ENCODE results near the gene RETN. TPM values are rescaled to one million over a fixed set of nuclear protein-coding genes. Genes with fewer than 3 reads are reported as not detected.

Gene RETN
- total RNA-seq, 1 donor from 2014 or later: 0.94 TPM

DNA sequence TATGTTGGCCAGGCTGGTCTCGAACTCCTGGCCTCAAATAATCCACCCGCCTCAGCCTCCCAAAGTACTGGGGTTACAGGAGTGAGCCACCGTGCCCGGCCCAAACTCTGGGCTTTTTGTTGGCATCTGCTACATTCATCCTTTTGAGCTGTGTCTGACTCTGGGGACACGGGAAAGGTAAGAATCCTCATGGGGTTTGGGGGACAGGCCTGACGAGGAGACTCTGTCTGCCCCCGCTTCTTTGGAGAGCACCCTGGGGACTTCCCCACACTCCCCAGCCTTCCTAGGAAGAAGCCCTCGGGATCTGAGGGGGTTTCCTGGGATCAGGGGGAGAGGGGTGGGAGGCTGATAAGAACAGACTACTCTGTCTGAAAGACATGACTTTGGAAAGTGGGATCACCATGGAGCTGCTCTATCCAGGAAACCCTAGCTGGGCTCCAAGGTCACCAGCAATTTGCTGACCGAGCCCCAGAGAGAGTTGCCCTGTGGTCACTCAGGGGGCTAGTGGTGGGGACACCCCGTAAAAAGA, 41.1 kb downstream of the RETN start:
- DNase-seq: no peak

DNA sequence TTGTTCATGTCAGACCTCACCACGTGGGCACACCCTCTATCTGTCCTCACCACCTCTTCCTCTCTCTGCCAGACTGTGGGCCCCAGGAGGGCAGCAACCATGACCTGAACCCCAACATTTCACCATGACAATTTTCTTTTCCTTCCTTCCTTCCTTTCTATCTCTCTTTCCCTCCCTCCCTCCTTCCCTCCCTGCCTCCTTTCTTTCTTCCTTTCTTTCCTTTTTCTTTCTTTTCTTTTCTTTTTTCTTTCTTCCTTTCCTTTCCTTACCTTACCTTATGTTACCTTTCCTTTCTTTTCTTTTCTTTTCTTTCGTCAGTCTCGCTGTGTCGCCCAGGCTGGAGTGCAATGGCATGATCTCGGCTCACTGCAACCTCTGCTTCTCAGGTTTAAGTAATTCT, 41.8 kb downstream of the RETN start:
- DNase-seq: no peak

DNA sequence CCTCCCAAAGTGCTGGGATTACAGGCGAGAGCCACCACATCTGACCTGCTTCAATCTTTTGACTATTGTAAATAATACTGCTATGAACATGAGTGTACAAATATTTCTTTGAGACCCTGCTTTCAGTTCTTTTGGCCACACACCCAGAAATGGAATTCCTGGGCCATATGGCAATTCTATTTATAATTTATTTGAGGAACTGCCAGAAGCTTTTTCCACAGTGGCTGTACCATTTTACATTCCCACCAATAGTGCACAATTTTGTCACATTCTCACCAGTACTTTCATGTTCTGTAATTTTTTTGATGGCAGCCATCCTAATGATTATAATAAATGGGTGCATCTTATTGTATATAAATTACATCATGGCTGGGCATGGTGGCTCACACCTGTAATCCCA, 46.8 kb downstream of the RETN start:
- DNase-seq: no peak

DNA sequence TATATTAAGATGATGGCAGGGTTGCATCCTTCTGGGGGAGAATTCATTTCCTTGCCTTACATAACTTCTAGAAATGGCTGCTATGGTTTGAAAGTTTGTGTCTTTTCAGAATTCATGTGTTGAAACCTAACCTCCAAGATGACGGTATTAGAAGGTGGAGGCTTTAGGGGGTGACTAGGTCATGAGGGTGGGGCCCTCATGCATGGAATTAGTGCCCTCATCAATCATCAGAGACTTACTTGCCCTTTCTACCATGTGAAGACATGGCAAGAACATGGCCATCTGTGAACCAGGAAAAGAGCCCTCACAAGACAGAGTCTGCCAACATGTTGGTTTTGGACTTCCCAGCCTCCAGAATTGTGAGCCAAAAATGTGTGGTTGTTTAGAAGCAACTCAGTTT, 47.9 kb downstream of the RETN start:
- DNase-seq: no peak

DNA sequence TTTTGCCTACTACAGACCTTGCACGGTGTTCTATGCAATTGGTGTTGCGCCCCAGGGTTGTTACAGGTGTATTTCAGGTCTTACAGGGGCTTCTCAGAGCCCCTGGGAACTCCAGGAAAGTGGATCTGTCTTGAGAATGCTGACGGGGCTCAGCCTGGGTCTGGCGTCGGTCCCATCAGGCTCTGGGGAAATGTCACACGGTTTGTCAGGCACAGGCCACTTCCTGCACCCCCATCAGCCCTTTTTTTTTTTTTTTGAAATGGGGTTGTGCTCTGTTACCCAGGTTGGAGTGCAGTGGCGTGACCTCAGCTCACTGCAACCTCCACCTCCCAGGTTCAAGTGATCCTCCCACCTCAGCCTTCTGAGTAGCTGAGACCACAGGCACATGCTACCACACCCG, 49.8 kb downstream of the RETN start:
- DNase-seq: no peak

Other genes starting within 250 kb of the RETN start
- gene PEX11G, start 180.0 kb upstream of the RETN start, total RNA-seq: 0.94 TPM
- gene ZNF358, start 152.9 kb upstream of the RETN start, total RNA-seq: 9.0 TPM
- gene MCOLN1, start 146.4 kb upstream of the RETN start, total RNA-seq: 9.8 TPM
- 49.0 TPM for gene PNPLA6, start 133.3 kb upstream of the RETN start, total RNA-seq
- gene CAMSAP3, start 73.2 kb upstream of the RETN start, total RNA-seq: 17.0 TPM
- 18.4 TPM for gene XAB2, start 39.5 kb upstream of the RETN start, total RNA-seq
- gene PET100, start 39.3 kb upstream of the RETN start, total RNA-seq: 14.7 TPM
- not detected for gene PCP2, start 35.3 kb upstream of the RETN start, total RNA-seq
- gene STXBP2, start 31.9 kb upstream of the RETN start, total RNA-seq: 3.0 TPM
- 0.78 TPM for gene MCEMP1, start 8.0 kb downstream of the RETN start, total RNA-seq
- gene TRAPPC5, start 11.8 kb downstream of the RETN start, total RNA-seq: 16.7 TPM
- not detected for gene FCER2, start 33.1 kb downstream of the RETN start, total RNA-seq
- gene CLEC4G, start 63.1 kb downstream of the RETN start, total RNA-seq: 0.31 TPM
- 0.47 TPM for gene CD209, start 78.5 kb downstream of the RETN start, total RNA-seq
- not detected for gene CLEC4M, start 94.2 kb downstream of the RETN start, total RNA-seq
- 44.5 TPM for gene EVI5L, start 161.2 kb downstream of the RETN start, total RNA-seq
- 4.1 TPM for gene PRR36, start 205.3 kb downstream of the RETN start, total RNA-seq
- gene LRRC8E, start 219.5 kb downstream of the RETN start, total RNA-seq: not detected
- 6.7 TPM for gene MAP2K7, start 234.8 kb downstream of the RETN start, total RNA-seq
- gene TGFBR3L, start 245.8 kb downstream of the RETN start, total RNA-seq: not detected

All from occipital lobe (tissue), 2 donors.